Gastrocnemius medialis (tissue), 4 donors: ENCODE measurements around the gene TCERG1L. TPM values are rescaled to one million over a fixed set of nuclear protein-coding genes. Genes with fewer than 3 reads are reported as not detected.

ENCODE experiments used
- ATAC-seq, 2 donors: fragments of 150-250 bp; one replicate each; pipeline ENCODE4 v1.9.1; 2016
- DNase-seq, 2 donors: peaks; one replicate each; pipeline ENCODE4 v3.0.0-alpha.2; 2019
- H3K27ac ChIP-seq, 4 donors: fragments of 200-600 bp; sonication (generic); 1 replicate in 1 of 4; 2 replicates in 3 of 4; pipeline ENCODE4 v1.5.1; 2016 to 2018; ENCODE audit warnings: mild to moderate bottlenecking in 2 of 4, moderate library complexity in 1 of 4
- H3K27me3 ChIP-seq, 3 donors: fragments of 200-600 bp; sonication (generic) in 2 of 3; 1 replicate in 1 of 3; 2 replicates in 2 of 3; pipeline versions ENCODE4 v1.5.1 to v1.6.0; 2016 to 2019; ENCODE audit warnings: mild to moderate bottlenecking in 1 of 3, moderate library complexity in 1 of 3
- H3K36me3 ChIP-seq, 2 donors: fragments of 200-600 bp; sonication (generic) in 1 of 2; one replicate each; pipeline ENCODE4 v1.5.1; 2017 to 2018
- H3K4me1 ChIP-seq, 2 donors: fragments of 200-600 bp; sonication (generic) in 1 of 2; one replicate each; pipeline ENCODE4 v1.5.1; 2016 to 2017; ENCODE audit warnings: mild to moderate bottlenecking in 2 of 2
- H3K4me3 ChIP-seq, 4 donors: fragments of 200-600 bp; sonication (generic) in 3 of 4; 1 replicate in 1 of 4; 2 replicates in 3 of 4; pipeline ENCODE4 v1.5.1; 2016 to 2019; ENCODE audit warnings: mild to moderate bottlenecking in 2 of 4
- H3K9me3 ChIP-seq, 3 donors: fragments of 200-600 bp; sonication (generic) in 2 of 3; 1 replicate in 1 of 3; 2 replicates in 2 of 3; pipeline ENCODE4 v1.5.1; 2016 to 2019
- CTCF ChIP-seq, 5 experiments: fragments of 450-650 bp in 3 of 5; fragments of 200-600 bp in 2 of 5; sonication (generic) in 2 of 5; IDR thresholded peaks in 4 of 5; conservative IDR thresholded peaks in 1 of 5; 1 replicate in 4 of 5; 2 replicates in 1 of 5; pipeline ENCODE4 v1.5.1; 2016 to 2019; ENCODE audit warnings: antibody characterized with exemption in 5 of 5, mild to moderate bottlenecking in 3 of 5, moderate library complexity in 3 of 5
- POLR2A ChIP-seq, 2 donors: fragments of 450-650 bp; IDR thresholded peaks; one replicate each; pipeline ENCODE4 v1.6.1; 2017; ENCODE audit warnings: antibody characterized with exemption in 2 of 2, mild to moderate bottlenecking in 2 of 2, moderate library complexity in 2 of 2
- in situ Hi-C, 4 donors: fragments of 200-750 bp; cut with MboI; loops; one replicate each; pipeline versions ENCODE4 v1.15.0 to v1.8.0; 2017; ENCODE audit warnings: low sequenced_read_pairs in 4 of 4
- intact Hi-C: fragments of 100-400 bp; cut with DNase I; formaldehyde crosslinking; loops from one replicate; pipeline ENCODE4 v1.15.1; 2023; ENCODE audit warnings: low total_unique reads
- total RNA-seq, 4 donors: library from RNA; depleted of rRNA; stranded (reverse); fragments of >200 nt; gene quantifications; one replicate each; pipeline versions ENCODE4 v1.1.0 to v1.2.3, GENCODE V29; 2016

TCERG1L gene
- total RNA-seq, 4 donors from 2014 or later: not detected

GRCh38 chr10:131144711-131145375 is 166.7 kb downstream of the TCERG1L start:
- Histone ChIP-seq H3K9me3 (no peaks in the 10 kb centered on the region), H3K27ac (no peak overlapping the region), H3K36me3 (no peaks in the 10 kb centered on the region), H3K4me3 (no peak overlapping the region), H3K4me1 (peaks cover 0 to 4% of the 10 kb centered on the region in 2 donors), H3K27me3 (peaks cover 0 to 7% (median 3%) of the 10 kb centered on the region in 3 donors)
- intact Hi-C loops: no loop called here
- TF ChIP-seq POLR2A (IDR thresholded peaks at IDR 0.05): no peak
- TF ChIP-seq CTCF (IDR thresholded peaks at IDR 0.05 in 4 of 5, conservative IDR thresholded peaks at IDR 0.05 in 1 of 5): no peak
- no peak for DNase-seq
- in situ Hi-C loops: no loop called here
- ATAC-seq: no peak

DNA sequence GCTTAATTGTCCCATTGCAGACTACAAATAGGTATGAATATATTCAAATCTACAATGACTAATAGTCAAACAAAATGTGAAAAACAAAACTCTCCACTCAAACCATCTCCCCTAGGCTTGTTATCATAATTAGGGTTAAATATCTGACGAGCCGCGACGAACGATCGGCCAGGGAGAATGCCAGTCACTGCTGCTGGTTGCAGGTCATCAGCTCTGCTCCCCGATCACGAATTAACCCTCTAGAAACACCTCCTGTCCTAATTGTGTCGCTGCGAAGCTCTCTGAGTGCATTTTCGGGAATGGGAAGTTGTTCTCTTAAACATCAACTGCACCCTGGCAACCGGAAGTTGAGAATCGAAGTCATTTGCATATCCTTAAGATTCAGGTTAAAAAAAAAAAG is 167.3 kb downstream of the TCERG1L start:
- Histone ChIP-seq H3K36me3 (no peaks in the 10 kb centered on the region), H3K9me3 (no peaks in the 10 kb centered on the region), H3K4me1 (peaks cover 0 to 4% of the 10 kb centered on the region in 2 donors), H3K27ac (no peak overlapping the region), H3K4me3 (no peak overlapping the region), H3K27me3 (peaks cover 0 to 7% (median 3%) of the 10 kb centered on the region in 3 donors)
- DNase-seq (no peak), ATAC-seq (no peak)
- intact Hi-C loops (no loop called here), in situ Hi-C loops (no loop called here)
- TF ChIP-seq CTCF (IDR thresholded peaks at IDR 0.05 in 4 of 5, conservative IDR thresholded peaks at IDR 0.05 in 1 of 5): no peak
- no peak for TF ChIP-seq POLR2A (IDR thresholded peaks at IDR 0.05)

GRCh38 chr10:131143425-131144165 is 167.9 kb downstream of the TCERG1L start:
- H3K27ac ChIP-seq: no peak overlapping the region
- in situ Hi-C loops: no loop called here
- H3K4me3 ChIP-seq: no peak overlapping the region
- TF ChIP-seq CTCF (IDR thresholded peaks at IDR 0.05 in 4 of 5, conservative IDR thresholded peaks at IDR 0.05 in 1 of 5): no peak
- no peak for TF ChIP-seq POLR2A (IDR thresholded peaks at IDR 0.05)
- no peak for DNase-seq
- no peaks in the 10 kb centered on the region for H3K36me3 ChIP-seq
- H3K9me3 ChIP-seq: no peaks in the 10 kb centered on the region
- peaks cover 0 to 4% of the 10 kb centered on the region in 2 donors for H3K4me1 ChIP-seq
- H3K27me3 ChIP-seq: peaks cover 0 to 7% (median 3%) of the 10 kb centered on the region in 3 donors
- no peak for ATAC-seq
- intact Hi-C loops: no loop called here

DNA sequence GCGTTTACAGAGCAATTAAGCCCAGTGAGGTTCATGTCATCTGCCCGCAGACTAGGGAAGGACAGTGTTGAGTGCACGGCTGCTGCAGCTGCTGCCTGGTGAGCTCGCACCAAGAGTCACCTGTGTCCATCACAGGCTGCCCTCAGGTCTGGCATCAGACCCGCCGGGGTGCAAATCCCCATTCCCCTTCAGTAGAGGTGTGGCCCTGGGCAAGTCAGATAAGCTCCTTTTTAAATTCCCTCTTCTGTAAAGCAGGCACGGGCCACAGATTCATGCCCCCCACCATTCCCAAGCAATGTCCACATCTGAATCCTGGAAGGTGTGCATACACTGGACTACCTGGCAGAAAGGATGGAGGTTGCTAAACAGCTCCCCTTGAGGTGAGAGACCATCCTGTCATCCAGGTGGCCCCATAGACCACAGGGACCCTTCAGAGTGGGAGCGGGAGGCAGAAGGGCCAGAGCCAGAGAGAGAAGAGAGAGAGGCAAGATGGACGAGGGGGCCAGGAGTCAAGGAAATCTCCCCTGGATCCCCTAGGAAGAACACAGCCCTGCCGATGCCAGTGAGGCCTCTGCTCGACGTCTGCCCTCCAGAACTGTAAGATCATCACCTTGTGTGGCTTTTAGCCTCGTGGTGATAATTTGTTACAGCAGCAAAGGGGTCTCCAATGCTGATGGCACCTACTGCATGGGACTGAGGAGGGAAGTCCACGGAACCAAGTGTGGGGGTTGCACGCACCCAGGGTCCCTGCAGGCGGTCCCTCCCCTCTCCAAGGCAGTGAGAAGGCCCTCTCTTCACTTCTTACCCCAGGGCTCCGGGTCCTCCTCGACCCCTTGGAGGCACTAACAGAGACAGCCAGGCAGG is 168.8 kb downstream of the TCERG1L start:
- ATAC-seq (no peak), DNase-seq (no peak)
- H3K27ac ChIP-seq: no peak overlapping the region
- no peak overlapping the region for H3K4me3 ChIP-seq
- intact Hi-C loops (no loop called here), in situ Hi-C loops (no loop called here)
- TF ChIP-seq CTCF (IDR thresholded peaks at IDR 0.05 in 4 of 5, conservative IDR thresholded peaks at IDR 0.05 in 1 of 5): no peak
- TF ChIP-seq POLR2A (IDR thresholded peaks at IDR 0.05): no peak
- peaks cover 0 to 7% (median 3%) of the 10 kb centered on the region in 3 donors for H3K27me3 ChIP-seq
- H3K9me3 ChIP-seq: no peaks in the 10 kb centered on the region
- H3K4me1 ChIP-seq: peaks cover 0 to 4% of the 10 kb centered on the region in 2 donors
- H3K36me3 ChIP-seq: no peaks in the 10 kb centered on the region
